OCI-LY3 (cell line): ENCODE measurements around the gene RFX3.

Source experiments
- H2AFZ ChIP-seq: fragments of 200-600, 300-600 bp; shearing (Covaris generic); 2 replicates; pipeline ENCODE4 v1.6.0; 2014; ENCODE audit warnings: antibody characterized with exemption, low read depth, low read length
- H3K27ac ChIP-seq: fragments of 200-600, 300-600 bp; sonication (generic); 2 replicates; pipeline ENCODE4 v1.5.1; 2014; ENCODE audit warnings: mild to moderate bottlenecking, low read length, moderate library complexity, mixed read lengths
- H3K27me3 ChIP-seq: fragments of 200-600, 300-600 bp; sonication (generic); 2 replicates; pipeline ENCODE4 v1.6.1; 2014; ENCODE audit warnings: low read depth, low read length, mixed read lengths
- H3K36me3 ChIP-seq: fragments of 200-600, 300-600 bp; sonication (generic); replicated peaks from 2 replicates; pipeline ENCODE3; 2014; ENCODE audit warnings: low read depth, low read length, mixed read lengths
- H3K4me1 ChIP-seq: fragments of 300-600, 200-600 bp; sonication (generic); 2 replicates; pipeline ENCODE4 v1.6.1; 2014; ENCODE audit warnings: low read length, mixed read lengths
- H3K4me2 ChIP-seq: fragments of 200-600, 300-600 bp; sonication (generic); 2 replicates; pipeline ENCODE4 v1.6.1; 2014; ENCODE audit warnings: low read length, mixed read lengths
- H3K4me3 ChIP-seq: fragments of 300-600, 200-600 bp; sonication (generic); 2 replicates; pipeline ENCODE4 v1.5.1; 2014; ENCODE audit warnings: antibody characterized with exemption, mild to moderate bottlenecking, low read length, moderate library complexity
- H3K79me2 ChIP-seq: fragments of 300-600, 200-600 bp; shearing (Covaris generic); 2 replicates; pipeline ENCODE4 v1.6.1; 2014; ENCODE audit warnings: mild to moderate bottlenecking, low read length, mixed read lengths
- H3K9ac ChIP-seq: fragments of 300-600, 200-600 bp; shearing (Covaris generic); 2 replicates; pipeline ENCODE4 v1.6.0; 2014; ENCODE audit warnings: mild to moderate bottlenecking, low read length, moderate library complexity
- H3K9me3 ChIP-seq: fragments of 200-600, 300-600 bp; shearing (Covaris generic); 2 replicates; pipeline ENCODE4 v1.6.1; 2014; ENCODE audit warnings: low read length, mixed read lengths; ENCODE audit not compliant: insufficient read depth
- H4K20me1 ChIP-seq: fragments of 200-600, 300-600 bp; sonication (generic); 2 replicates; pipeline ENCODE4 v1.6.1; 2016; ENCODE audit warnings: low read length, mixed read lengths; ENCODE audit not compliant: insufficient read depth
- CTCF ChIP-seq: fragments of 200-600, 300-600 bp; sonication (generic); IDR thresholded peaks from 2 replicates; pipeline ENCODE4 v1.5.1; 2014; ENCODE audit warnings: antibody characterized with exemption, low read length, low read depth
- EZH2phosphoT487 ChIP-seq: fragments of 200-600 bp; shearing (Covaris generic); IDR thresholded peaks from 2 replicates; pipeline ENCODE4 v1.6.1; 2018; ENCODE audit warnings: antibody characterized with exemption, mixed run types, low read depth

The RFX3 gene

GRCh38 chr9:3526165-3526996, 580 bp upstream of the RFX3 start:
- peak overlapping the region; percentile 95; the same call in 1 of the 2 replicates for H2AFZ ChIP-seq
- H3K27ac ChIP-seq = peak overlapping the region; percentile 98
- H3K9me3 ChIP-seq = no peaks in the 10 kb centered on the region
- peak overlapping the region; percentile 93 for H3K4me2 ChIP-seq
- peaks cover 16% of the 10 kb centered on the region for H3K4me1 ChIP-seq
- no peak for TF ChIP-seq CTCF
- no peak for TF ChIP-seq EZH2phosphoT487
- H3K4me3 ChIP-seq = peak overlapping the region; percentile 90
- H3K36me3 ChIP-seq = no peaks in the 10 kb centered on the region
- H3K79me2 ChIP-seq = peaks cover 63% of the 10 kb centered on the region
- peak overlapping the region; percentile 100 for H3K9ac ChIP-seq
- H4K20me1 ChIP-seq = no peaks in the 10 kb centered on the region
- no peaks in the 10 kb centered on the region for H3K27me3 ChIP-seq

- H3K4me2 ChIP-seq = peak overlapping the region; percentile 93
- TF ChIP-seq EZH2phosphoT487 (no peak), CTCF (no peak)
- H3K79me2 ChIP-seq = peaks cover 70% of the 10 kb centered on the region
- no peaks in the 10 kb centered on the region for H3K36me3 ChIP-seq
- H3K4me1 ChIP-seq = peaks cover 16% of the 10 kb centered on the region
- peak overlapping the region; percentile 23; the same call in 1 of the 2 replicates for H2AFZ ChIP-seq
- H3K4me3 ChIP-seq = peak overlapping the region; percentile 90
- peak overlapping the region; percentile 98 for H3K27ac ChIP-seq
- H3K9ac ChIP-seq = peak overlapping the region; percentile 100
- H3K9me3 ChIP-seq = no peaks in the 10 kb centered on the region
- H4K20me1 ChIP-seq = no peaks in the 10 kb centered on the region
- no peaks in the 10 kb centered on the region for H3K27me3 ChIP-seq
These were observed 535 bp downstream of the RFX3 start for GRCh38 chr9:3525096-3525835.

- Histone ChIP-seq H3K27me3 (no peaks in the 10 kb centered on the region), H3K4me2 (no peak overlapping the region), H2AFZ (no peak overlapping the region), H3K9me3 (no peaks in the 10 kb centered on the region), H3K27ac (no peak overlapping the region), H3K79me2 (peaks cover 56% of the 10 kb centered on the region), H3K4me1 (peaks cover 7% of the 10 kb centered on the region), H3K4me3 (no peak overlapping the region), H3K9ac (no peak overlapping the region), H3K36me3 (no peaks in the 10 kb centered on the region), H4K20me1 (no peaks in the 10 kb centered on the region; the same call in 1 of the 2 replicates)
- no peak for TF ChIP-seq EZH2phosphoT487
- no peak for TF ChIP-seq CTCF
These were observed 3.8 kb downstream of the RFX3 start for GRCh38 chr9:3521966-3522365.

GRCh38 chr9:3520564-3520963, 5.2 kb downstream of the RFX3 start:
- Histone ChIP-seq H3K79me2 (peaks cover 55% of the 10 kb centered on the region), H3K4me1 (peaks cover 7% of the 10 kb centered on the region), H2AFZ (no peak overlapping the region), H3K9ac (no peak overlapping the region), H3K27me3 (no peaks in the 10 kb centered on the region), H3K27ac (no peak overlapping the region), H3K36me3 (no peaks in the 10 kb centered on the region), H3K4me3 (no peak overlapping the region), H4K20me1 (no peaks in the 10 kb centered on the region; the same call in 1 of the 2 replicates), H3K9me3 (no peaks in the 10 kb centered on the region), H3K4me2 (no peak overlapping the region)
- TF ChIP-seq EZH2phosphoT487 (no peak), CTCF (no peak)
